Measurements from ENCODE around the gene MIA3.

MIA3 gene

GRCh38 chr1:222716393-222716792 lies 98.5 kb downstream of the MIA3 start:
- no peak for DNase-seq (ENCODE audit: low read depth in 3 of 3, low spot score in 1 of 3)

All from stimulated activated CD4-positive, alpha-beta T cell treated with anti-CD3 and anti-CD28 coated beads, TNF-alpha, amount 100 ng/mL, for 1 hour (primary cell).